WTC11 (cell line): ENCODE results near the gene DOCK1.

Experiments
- GABPB1 ChIP-seq: sonication (generic); formaldehyde crosslinking; IDR thresholded peaks from 2 replicates; pipeline ENCODE4 v1.8.1; 2023; ENCODE audit warnings: mild to moderate bottlenecking, missing genetic modification reagents
- TEAD1 ChIP-seq: sonication (generic); formaldehyde crosslinking; IDR thresholded peaks from 2 replicates; pipeline ENCODE4 v1.8.0; 2022; ENCODE audit warnings: mild to moderate bottlenecking, missing genetic modification reagents
- ZNF317 ChIP-seq: sonication (generic); formaldehyde crosslinking; IDR thresholded peaks from 2 replicates; pipeline ENCODE4 v1.8.1; 2023; ENCODE audit warnings: low read depth, mild to moderate bottlenecking, moderate library complexity, missing genetic modification reagents, borderline replicate concordance
- TF ChIP-seq, protein P1 (sequence below): fragments of 200-600 bp; IDR thresholded peaks from 2 replicates; pipeline ENCODE4 v1.8.0; 2022; ENCODE audit warnings: antibody characterized with exemption
- TF ChIP-seq, protein P2 (sequence below): sonication (generic); formaldehyde crosslinking; conservative IDR thresholded peaks from 2 replicates; pipeline ENCODE4 v1.8.1; 2022; ENCODE audit warnings: mild to moderate bottlenecking, missing genetic modification reagents
- TF ChIP-seq, protein P3 (sequence below): sonication (generic); formaldehyde crosslinking; IDR thresholded peaks from 2 replicates; pipeline ENCODE4 v1.8.1; 2022; ENCODE audit warnings: low read depth, missing genetic modification reagents, borderline replicate concordance

DNA sequence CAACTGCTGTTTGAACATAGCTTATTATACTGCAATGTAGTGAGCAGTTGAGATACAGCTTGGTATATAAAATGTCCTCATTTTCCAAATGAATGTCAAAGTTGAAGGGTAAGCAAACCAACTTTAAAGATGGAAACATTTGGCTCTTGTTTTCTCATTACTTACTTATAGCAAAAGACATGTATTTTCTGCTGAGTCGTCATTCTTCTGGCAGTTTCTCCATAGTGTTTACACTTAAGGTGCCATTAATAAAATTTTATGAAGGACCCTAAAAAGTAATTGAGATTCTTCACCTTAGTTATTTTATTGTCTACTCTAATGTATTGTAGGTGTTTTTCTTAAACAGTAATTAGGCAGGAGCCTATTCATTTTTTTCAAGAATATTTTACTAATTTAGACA lies 222.6 kb downstream of the DOCK1 start:
- TF ChIP-seq GABPB1 (CRISPR knock-in tag): no peak
- TF ChIP-seq, protein P1, sequence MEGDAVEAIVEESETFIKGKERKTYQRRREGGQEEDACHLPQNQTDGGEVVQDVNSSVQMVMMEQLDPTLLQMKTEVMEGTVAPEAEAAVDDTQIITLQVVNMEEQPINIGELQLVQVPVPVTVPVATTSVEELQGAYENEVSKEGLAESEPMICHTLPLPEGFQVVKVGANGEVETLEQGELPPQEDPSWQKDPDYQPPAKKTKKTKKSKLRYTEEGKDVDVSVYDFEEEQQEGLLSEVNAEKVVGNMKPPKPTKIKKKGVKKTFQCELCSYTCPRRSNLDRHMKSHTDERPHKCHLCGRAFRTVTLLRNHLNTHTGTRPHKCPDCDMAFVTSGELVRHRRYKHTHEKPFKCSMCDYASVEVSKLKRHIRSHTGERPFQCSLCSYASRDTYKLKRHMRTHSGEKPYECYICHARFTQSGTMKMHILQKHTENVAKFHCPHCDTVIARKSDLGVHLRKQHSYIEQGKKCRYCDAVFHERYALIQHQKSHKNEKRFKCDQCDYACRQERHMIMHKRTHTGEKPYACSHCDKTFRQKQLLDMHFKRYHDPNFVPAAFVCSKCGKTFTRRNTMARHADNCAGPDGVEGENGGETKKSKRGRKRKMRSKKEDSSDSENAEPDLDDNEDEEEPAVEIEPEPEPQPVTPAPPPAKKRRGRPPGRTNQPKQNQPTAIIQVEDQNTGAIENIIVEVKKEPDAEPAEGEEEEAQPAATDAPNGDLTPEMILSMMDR: no peak
- TF ChIP-seq, protein P2, sequence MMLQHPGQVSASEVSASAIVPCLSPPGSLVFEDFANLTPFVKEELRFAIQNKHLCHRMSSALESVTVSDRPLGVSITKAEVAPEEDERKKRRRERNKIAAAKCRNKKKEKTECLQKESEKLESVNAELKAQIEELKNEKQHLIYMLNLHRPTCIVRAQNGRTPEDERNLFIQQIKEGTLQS (CRISPR knock-in tag): no peak
- no peak for TF ChIP-seq ZNF317 (CRISPR knock-in tag)
- TF ChIP-seq, protein P3, sequence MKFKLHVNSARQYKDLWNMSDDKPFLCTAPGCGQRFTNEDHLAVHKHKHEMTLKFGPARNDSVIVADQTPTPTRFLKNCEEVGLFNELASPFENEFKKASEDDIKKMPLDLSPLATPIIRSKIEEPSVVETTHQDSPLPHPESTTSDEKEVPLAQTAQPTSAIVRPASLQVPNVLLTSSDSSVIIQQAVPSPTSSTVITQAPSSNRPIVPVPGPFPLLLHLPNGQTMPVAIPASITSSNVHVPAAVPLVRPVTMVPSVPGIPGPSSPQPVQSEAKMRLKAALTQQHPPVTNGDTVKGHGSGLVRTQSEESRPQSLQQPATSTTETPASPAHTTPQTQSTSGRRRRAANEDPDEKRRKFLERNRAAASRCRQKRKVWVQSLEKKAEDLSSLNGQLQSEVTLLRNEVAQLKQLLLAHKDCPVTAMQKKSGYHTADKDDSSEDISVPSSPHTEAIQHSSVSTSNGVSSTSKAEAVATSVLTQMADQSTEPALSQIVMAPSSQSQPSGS: no peak
- no peak for TF ChIP-seq TEAD1 (CRISPR knock-in tag)
